ENCODE measurements around the gene C2orf80.
"Not testable (repeated sequence)": the region's sequence is repeated elsewhere in the genome, so short reads cannot be mapped to it uniquely, and the experiment has no call there.

Gene C2orf80

DNA sequence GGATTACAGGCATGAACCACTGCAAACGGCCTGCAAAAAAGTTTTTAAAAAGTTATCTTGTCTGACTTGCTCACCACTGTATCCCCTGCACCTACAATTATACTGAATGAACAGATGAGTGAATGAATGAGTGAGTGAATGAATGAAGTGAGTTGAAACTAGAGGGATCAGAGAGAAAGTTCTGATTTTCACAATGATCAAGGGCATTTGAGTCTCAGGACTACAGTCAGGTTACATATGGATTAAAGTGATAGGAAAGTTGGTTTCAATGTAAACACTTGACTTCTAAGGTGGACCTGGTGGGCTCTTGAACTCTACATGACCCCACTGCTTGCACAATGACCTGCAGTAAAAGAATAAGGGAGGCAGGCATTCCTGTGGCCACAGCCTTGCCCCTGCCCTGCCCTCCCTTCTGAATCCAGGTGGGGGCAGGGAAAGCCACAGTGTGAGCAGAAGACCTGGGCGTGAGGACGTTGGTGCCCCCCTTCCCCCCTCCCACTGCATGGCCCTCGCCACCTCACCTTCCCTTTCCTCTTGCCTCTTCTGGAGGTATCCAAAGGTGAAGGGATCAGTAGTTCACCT lies 10.7 kb downstream of the C2orf80 start:
- DNase-seq (ENCODE audit: low read depth) = no peak

DNA sequence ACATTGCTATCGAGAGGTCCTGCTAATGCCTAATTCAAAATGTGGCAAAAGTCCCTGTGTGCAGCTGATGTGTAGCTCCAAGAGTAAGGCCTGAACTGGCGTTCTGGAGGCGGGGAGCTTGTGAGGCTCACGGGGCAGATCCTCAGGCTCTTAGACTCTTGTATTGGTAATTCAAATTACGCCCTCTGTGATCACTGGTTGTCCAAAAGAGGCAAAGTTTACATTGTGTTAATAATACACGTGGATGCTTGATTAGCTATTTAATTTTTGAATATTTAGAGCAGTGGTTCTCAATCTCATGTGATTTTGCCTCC lies 14.0 kb downstream of the C2orf80 start:
- no peak for DNase-seq (ENCODE audit: low read depth)

DNA sequence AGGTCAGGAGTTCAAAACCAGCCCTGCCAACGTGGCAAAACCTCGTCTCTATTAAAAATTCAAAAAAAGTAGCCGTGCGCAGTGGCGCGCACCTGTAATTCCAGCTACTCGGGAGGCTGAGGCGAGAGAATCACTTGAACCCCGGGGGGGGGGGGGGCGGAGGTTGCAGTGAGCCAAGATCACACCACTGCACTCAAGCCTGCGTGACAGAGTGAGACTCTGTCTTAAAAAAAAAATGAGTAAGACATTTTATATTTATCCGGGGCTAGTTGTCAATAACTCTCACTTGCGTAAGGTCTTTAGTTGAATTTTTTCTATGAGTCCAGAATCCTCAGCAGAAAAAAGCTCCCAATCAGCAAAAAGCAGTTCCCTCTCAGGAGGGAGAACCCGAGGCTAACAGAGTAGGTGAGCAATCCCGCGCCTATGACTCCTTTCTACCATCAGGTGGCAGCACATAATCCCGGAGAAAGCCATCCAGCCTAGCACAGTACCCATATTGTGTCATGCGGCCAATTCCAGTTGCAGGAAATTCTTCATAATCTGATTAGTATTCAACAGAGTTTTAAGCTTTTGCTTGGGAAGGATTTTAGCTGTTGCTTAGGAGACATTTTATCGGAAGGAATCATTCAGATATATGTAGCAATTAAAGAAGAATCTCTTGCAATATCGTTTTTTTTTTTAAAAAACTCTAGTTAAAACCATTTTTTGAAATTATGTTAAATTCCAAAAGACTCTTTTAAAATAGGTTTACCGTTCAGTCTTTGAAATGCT lies 14.6 kb downstream of the C2orf80 start:
- peak; percentile 26 for DNase-seq (ENCODE audit: low read depth)

DNA sequence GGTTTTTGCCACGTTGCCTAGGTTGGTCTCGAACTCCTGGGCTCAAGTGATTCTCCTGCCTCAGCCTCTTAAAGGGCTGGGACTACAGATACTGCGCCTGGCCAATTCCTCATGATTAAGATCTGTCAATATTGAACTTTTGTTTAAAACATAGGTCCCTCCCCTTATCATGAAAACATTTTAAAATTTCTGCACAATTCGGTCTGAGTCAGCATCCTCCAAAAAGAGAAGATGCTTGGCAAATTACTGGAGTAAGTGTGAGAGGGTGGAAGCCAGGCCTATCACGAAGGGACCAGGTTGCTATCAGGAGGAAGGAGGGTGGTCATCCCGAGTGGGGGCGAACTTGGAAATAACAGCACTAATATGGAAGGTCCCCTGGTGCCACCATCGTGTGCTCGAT lies 15.7 kb downstream of the C2orf80 start:
- no peak for DNase-seq (ENCODE audit: low read depth)

DNA sequence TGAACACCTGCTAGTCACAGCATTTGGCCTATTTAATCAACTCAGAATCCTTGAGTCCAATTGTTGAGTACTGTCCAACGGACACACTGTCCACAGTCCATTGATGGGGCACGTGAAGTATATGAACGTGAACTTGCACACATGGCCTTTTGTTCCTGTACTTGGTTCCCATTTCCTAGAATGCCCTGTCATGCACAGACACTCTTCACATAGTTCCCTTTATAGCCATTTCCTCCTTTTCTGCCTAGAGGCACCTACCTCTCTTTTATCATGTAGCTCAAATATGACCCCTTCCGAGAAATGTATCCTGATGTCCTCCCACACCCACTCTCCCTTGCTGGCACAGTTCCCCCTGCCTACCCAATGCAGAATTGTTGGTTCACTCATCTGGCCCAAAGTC lies 17.7 kb downstream of the C2orf80 start:
- no peak for DNase-seq (ENCODE audit: low read depth)

DNA sequence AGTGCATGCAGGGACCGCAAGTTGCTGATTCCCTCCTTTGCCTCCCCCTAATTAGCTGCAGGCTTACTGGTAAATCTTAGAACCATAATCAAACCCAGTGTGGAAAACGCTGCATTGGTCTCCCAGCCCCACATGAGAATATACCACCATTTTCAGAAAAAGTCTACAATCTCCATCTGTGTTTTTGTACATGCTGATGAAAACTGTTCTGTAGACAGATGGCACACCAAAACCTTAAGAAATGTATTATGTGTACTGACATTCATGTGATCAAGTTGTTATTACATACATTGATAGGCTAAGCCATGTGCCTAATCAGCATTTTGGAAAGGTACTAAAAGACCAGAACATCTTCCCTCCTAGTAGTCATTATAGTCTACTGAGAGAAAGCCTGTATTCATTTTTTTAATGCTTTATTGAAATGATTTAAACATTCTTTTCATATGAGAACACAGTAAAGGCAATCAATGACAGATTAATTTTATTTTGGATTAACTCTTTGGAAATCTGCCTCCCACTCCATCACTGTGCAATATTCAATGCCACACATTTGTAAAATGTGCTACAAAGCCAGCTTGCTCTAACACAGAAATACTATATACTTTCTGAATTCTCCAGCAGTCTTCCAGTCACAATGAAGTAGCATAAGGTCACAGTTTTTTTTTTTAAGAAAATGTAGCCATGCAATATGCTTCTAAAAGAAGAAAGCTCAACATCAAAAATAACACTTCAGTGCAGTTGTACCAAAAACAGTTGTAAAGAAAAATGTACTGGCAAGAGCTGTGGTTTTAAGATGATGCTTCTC lies 24.7 kb downstream of the C2orf80 start:
- no peak for DNase-seq (ENCODE audit: low read depth)

DNA sequence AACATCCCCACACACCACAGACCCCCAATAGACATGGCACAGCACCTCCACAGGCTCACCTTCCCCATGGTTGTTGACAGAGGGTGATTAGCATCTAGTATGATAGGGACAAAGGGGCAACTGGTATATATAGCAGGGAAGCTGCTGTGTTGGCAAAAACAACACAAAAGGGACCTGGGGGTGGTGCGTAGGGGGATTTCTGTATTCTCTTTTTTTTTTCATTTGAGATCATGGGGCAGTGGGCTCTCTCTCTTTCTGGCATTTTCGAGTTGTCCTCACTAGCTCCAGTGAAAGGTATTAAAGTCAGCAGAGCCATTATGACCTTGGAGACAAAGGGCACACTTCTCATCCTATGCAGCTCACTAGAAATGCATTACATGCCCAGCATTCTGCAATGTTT lies 26.3 kb downstream of the C2orf80 start, which contains the start of gene CRYGA:
CRYGA (minus strand) TSS at position 101 of the 400 bp plus-strand sequence; CDS start at position 68, 33 bp downstream.
- DNase-seq (ENCODE audit: low read depth) = no peak

DNA sequence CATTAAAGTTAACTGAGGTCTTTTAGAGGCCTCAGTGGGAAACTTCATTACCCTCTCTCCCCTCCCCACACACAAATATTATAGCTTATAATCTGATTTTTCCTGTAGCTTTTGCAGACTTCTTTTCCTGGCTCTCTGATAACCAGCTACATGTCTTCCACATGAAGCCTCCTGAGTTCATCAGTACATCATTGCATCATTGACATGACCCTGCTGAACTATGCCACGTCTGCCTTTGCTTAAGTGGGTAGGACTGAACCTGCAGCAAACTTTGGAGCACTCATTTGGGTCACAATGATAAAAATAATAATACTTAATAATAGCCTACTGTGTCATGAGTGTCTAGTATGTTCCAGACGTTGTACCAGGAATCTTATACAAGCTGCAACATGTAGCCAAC lies 33.4 kb downstream of the C2orf80 start:
- DNase-seq (ENCODE audit: low read depth) = no peak

DNA sequence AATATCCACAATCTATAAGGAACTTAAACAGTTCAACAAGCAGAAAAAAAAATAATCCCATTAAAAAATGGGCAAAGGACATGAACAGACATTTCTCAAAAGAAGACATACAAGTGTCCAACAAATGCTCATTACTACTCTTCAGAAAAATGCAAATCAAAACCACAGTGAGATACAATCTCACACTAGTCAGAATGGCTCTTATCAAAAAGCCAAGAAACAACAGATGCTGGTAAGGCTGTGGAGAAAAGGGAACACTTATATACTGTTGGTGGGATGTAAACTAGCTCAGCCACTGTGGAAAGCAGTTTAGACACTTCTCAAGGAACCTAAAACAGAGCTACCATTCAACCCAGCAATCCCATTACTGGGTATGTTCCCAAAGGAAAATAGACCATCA lies 36.7 kb downstream of the C2orf80 start:
- DNase-seq (ENCODE audit: low read depth) = no peak

DNA sequence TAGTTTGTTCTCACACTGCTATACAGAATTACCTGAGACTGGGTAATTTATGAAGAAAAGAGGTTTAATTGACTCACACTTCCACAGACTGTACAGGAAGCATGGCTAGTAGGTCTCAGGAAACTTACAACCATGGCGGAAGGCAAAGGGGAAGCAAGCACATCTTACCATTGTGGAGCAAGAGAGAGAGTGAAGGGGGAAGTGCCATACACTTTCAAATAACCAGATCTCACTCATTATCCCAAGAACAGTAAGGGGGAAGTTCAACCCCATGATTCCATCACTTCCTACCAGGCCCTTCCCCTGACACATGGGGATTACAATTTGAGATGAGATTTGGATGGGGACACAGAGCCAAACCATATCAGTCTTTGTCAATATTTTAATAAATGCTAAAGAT lies 38.9 kb downstream of the C2orf80 start:
- DNase-seq (ENCODE audit: low read depth) = no peak

DNA sequence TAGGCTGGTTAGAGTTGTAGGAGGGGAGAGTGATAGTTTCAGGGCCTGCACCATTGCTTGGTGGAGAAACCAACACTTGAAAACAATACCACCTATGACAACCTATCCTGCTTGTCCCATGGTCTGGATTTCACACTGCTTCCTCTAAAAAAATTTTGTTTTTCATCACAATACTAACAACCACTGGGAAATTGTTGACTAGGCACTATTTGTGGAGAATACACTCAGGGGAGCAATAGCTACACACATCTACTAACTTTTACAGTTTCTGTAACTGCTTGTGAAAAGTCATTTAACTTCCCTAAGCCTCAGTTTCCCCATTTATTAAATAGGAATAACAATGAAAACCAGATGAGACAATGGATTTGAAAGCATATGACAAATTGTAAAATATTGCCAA lies 39.7 kb downstream of the C2orf80 start:
- DNase-seq (ENCODE audit: low read depth) = no peak

DNA sequence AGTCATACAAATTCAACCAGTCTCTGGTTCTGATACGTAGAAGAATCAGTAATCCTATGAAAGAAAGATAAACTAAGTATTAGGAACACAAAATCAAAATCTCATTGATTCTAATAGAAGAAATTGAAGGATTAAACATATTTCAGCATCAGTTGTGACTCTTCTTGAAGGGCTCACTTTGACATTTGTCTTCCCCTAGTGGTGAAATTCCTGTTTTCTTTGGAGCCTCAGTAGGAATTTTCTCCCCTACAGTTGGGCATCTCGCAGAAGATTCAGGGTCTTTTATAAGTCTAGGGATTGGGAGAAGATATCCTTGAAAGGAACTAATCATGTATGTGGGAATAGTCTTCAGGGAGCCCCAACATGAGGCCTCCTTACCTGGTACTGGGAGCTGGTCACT lies 41.0 kb downstream of the C2orf80 start:
- no peak for DNase-seq (ENCODE audit: low read depth)

DNA sequence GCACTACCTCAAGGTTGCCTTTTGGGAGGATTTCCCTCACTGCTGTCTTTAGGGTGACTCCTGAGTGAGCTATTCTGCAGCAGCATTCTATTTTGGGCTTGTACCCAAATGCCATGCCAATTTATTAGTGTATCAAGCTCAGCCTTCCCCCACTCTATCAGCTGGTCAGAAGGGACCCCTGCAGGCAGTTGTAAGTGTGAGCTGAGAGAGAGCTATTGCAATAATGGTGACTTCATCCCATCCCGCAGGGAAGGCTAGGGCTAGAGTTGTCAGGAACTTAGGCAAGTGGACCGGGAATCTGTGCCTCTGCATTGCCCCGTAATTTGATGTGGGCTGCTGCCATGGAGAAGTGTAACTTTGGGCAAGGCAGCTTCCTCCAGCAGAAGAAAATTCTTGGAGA lies 42.1 kb downstream of the C2orf80 start:
- no peak for DNase-seq (ENCODE audit: low read depth)

DNA sequence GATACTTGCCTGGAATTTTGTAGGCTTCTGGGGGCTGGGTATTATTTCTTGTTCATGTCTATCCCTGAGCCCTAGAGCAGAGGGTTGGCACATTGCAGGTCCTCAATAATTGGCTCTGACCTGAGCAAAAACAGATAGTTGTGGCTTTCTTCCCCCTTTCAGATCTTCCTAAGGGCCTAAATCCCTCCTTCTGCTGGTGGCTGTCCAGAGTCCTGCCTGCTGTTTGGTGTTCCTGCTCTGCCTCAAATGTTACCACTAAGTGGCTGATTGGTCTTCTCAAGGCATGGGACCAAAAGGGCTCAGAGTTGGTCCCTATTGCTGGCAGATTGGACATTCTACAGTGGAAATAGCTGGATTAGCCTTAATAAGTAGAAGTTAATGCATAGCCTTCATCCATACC lies 42.8 kb downstream of the C2orf80 start:
- no peak for DNase-seq (ENCODE audit: low read depth)

DNA sequence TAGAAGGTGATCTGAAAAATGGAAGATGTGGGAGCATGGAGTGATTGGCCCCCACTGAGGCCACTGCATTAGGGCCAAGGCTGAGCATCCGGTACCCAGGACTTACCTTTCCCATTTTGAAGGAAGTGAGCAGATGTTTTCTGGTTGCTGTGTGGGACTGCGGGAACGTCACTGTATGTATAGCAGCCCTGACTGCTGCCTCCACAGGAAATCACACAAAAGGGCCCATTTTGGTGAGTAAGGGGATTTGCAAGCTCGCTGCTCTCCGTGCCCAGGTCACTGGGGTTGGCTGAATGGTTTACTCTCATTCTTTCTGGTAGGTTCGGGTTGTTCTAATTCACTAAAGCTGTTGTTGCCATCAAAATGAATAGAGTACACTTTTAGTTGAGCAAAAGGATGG lies 43.8 kb downstream of the C2orf80 start, which contains the start of gene CRYGB:
CRYGB (minus strand) TSS at position 153 of the 400 bp plus-strand sequence; CDS start at position 115, 38 bp downstream.
- no peak for DNase-seq (ENCODE audit: low read depth)

DNA sequence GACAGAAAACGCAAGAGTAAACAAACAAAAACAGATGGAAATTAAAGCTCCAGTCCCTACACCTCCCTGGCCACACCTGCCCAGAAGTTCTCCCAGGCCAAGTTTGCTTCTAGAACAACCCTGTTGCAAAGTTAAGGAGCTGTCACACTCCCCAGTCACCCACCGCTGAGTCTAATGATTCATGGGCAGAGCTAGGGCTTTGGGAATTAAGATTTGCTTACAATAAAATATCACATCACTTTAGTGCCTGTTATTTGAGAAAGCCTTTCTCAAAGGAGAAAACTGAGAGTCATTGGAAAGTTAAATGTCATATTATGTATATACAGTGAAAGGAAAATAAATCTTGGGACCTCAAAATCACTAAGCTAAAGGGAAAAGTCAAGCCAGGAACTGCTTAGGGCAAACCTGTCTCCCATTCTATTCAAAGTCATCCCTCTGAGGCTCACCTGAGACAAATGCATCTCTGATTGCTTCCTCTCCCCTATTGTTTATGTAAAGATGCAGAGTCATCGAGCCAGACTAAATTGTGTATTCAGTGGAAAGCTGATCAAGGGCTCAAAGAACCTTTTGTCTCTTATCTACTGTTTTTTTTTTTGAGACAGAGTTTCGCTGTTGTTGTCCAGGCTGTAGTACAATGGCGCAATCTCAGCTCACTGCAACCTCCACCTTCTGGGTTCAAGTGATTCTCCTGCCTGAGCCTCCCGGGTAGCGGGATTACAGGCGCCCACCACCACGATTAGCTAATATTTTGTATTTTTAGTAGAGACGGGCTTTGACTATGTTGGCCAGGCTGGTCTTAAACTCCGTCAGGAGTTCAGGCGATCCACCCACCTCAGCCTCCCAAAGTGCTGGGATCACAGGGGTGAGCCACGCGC lies 46.7 kb downstream of the C2orf80 start:
- DNase-seq (ENCODE audit: low read depth) = no peak

DNA sequence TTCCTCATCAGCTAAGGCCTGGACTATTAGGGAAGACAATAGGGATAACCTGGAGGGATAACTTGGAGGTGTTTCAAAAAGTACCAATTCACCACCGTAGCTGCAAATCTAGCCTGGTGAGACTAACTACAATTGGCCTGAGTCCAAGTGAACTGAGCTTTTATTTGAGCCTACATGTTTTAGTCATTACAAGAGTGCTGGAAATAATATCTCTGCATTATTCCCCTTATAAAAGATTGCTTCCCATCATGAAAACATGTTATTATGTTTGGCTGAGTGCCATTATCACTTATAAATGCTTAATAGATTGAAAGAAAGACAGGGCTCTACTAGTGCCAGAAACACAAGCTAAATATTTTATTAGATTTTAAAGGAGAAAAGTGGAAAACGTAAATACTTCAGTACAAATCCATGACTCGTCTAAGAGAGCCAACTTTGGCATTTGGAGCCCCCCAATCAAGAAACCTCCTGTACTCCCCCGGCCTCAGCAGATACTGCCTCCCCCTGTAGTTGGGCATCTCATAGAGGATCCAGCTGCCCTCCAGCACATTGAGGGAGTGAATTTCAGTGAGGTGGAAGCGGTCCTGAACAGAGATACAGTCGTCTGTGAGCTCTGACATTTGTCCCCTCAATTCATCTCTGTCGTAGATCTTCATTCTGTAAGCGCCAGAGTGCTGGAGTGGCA lies 47.4 kb downstream of the C2orf80 start:
- no peak for DNase-seq (ENCODE audit: low read depth)

DNA sequence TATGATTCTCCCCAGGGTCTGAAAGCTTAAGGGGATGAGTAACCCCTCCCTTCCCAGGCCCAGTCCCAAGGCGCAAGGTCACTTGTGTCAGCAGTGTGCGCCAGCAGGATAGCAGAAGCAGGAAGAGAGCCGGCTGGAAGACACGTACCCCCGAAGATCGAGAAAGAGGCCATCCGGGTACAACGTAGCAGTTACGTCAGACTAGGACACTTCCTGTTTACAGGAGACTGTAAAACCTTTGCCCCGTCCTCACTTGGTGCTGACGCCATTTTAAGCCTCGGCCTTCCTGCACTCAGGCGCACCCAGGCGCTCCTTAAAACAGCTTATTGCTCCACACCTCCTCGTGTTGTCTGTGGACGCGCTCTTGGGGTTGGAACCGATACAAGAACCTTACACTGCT lies 50.4 kb downstream of the C2orf80 start:
- no peak for DNase-seq (ENCODE audit: low read depth)

DNA sequence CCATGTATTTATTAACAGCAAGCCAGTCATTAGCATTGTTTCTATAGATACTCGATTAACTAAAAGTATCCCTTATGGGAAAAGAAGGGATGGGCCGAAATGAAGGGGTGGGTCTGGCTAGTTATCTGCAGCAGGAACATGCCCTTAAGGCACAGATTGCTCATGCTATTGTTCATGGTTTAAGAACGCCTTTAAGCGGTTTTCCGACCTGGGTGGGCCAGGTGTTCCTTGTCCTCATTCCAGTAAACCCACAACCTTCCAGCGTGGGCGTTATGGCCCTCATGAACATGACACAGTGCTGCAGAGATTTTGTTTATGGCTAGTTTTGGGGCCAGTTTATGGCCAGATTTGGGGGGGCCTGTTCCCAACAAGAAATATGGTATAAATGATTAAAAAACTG lies 51.5 kb downstream of the C2orf80 start:
- DNase-seq (ENCODE audit: low read depth) = not testable (repeated sequence)

DNA sequence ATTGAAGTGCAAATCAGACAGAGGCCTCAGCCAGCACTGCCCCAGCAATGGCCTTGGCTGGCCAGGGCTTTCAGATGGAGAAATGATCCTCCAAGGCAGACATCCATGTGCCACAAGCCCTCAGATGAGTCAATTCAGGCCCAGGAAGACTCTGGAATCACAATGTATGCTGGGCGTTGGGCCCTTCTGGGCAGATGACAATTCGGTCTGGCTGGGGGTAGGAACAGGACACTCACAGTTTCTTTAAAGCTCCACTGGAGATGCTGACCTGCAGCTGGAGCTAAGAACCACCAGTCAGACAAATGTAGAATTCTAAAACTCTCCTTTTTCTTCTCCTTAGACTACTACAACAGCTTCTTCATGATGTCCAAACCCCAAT lies 53.1 kb downstream of the C2orf80 start:
- DNase-seq (ENCODE audit: low read depth) = no peak

All from stimulated activated CD8-positive, alpha-beta memory T cell treated with anti-CD3 and anti-CD28 coated beads, Interleukin-15, amount 100 ng/mL, for 1 hour (primary cell).